NB4 (cell line): ENCODE measurements around the gene MAP1B.

Experiments used
- POLR2A ChIP-seq: IDR thresholded peaks from 2 replicates; pipeline ENCODE4 v1.6.1; 2011; ENCODE audit warnings: mild to moderate bottlenecking; ENCODE audit not compliant: insufficient read length; ENCODE audit errors: extremely low read depth
- TF ChIP-seq, protein P1 (sequence below): IDR thresholded peaks from one replicate; pipeline ENCODE4 v1.5.1; 2012; ENCODE audit warnings: low read depth, low read length

DNA sequence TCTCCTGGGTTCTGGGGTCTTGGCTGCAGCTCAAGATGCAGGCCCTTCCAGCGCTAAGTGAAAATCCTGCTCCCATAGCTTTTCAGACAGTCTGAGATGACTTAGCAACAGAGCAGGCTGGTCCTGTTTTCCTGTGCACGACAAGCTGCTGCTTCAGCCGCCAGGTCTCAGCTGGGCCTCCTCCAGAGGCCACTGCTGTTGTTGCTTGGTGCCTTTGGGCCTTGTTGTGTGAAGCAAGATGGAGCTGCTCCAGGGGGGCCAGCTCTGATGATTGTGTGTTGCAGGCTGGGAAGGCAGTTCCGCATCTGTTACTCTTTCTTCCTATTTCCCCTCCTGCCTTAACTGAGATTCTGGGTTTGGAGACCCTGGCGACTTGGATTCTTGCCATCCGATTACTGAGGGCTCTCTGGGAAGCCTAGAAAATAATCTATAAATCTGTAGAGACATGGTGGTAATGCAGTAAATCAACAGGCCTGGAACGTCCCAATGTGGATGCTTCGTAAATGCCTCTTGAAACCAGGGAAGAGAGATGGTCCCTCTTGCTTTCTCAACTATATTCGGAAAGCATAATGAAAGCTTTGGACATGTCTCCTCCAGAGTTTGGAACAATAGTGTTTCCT lies 3.2 kb downstream of the MAP1B start:
- TF ChIP-seq POLR2A: no peak
- TF ChIP-seq, protein P1, sequence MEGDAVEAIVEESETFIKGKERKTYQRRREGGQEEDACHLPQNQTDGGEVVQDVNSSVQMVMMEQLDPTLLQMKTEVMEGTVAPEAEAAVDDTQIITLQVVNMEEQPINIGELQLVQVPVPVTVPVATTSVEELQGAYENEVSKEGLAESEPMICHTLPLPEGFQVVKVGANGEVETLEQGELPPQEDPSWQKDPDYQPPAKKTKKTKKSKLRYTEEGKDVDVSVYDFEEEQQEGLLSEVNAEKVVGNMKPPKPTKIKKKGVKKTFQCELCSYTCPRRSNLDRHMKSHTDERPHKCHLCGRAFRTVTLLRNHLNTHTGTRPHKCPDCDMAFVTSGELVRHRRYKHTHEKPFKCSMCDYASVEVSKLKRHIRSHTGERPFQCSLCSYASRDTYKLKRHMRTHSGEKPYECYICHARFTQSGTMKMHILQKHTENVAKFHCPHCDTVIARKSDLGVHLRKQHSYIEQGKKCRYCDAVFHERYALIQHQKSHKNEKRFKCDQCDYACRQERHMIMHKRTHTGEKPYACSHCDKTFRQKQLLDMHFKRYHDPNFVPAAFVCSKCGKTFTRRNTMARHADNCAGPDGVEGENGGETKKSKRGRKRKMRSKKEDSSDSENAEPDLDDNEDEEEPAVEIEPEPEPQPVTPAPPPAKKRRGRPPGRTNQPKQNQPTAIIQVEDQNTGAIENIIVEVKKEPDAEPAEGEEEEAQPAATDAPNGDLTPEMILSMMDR: no peak
